GM21367 (cell line): Measurements from ENCODE around the gene MRPL14.
"Not testable (repeated sequence)": the region's sequence is repeated elsewhere in the genome, so short reads cannot be mapped to it uniquely, and the experiment has no call there.

ENCODE experiments used
- ATAC-seq: cut with Tn5 transposase; IDR thresholded peaks from one replicate; pipeline ENCODE4 v1.9.1; 2021; ENCODE audit not compliant: unreplicated experiment

MRPL14 gene

DNA sequence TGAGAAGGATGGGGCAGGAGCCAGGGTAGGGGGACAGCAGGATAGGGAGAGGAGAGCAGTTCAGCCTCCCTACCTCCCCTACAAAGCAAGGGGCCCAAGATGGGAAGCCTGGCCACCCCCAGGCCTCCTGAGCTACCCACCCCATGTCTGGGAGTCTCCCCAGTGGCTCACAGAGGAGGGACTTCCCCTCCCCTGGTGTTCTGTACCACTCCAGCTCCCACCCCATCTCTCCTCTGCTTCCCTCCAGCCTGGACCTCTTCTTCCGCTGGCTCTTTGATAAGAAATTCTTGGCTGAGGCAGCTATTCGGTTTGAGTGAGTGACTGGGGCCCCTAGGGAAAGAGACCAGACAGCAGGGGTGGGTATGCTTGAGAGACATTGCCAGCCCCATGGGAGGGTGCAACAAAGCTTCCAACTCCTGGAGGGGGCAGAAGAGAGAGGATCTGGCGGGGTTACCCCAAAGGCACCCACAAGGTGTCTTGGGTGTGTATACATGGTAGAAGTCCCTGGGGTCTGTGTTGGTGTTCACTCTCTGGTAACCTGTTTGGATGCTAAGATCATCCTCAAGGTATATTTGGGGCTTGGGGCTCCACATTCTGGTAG, 23.2 kb upstream of the MRPL14 start:
- ATAC-seq: no peak

DNA sequence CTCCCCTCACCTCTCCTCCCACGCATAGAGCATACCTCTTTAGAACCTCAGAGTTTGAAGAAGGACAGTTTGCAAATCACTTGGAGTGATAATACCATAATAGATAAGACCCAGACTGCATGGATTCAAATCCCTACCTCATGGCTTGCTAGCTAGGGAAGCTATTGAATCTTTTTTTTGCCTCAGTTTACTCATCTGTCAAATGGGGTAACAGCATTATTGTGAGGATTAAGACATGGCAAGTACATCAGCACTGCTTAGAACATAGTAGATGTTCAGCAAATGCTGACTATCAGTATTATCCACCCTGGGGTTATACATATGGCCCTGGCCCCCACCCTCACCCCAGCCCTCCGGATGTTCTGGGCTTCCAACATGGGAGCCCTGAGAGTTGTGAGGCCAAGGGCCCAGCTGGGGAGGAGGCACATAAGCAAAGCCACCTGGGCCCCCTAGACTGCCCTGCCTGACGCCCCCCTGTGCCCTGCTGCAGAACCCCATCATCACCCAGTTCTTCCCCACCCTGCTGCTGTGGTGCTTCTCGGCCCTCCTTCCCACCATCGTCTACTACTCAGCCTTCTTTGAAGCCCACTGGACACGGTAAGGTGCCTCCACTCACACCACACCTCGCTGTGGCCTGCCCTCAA, 22.2 kb upstream of the MRPL14 start:
- no peak for ATAC-seq

DNA sequence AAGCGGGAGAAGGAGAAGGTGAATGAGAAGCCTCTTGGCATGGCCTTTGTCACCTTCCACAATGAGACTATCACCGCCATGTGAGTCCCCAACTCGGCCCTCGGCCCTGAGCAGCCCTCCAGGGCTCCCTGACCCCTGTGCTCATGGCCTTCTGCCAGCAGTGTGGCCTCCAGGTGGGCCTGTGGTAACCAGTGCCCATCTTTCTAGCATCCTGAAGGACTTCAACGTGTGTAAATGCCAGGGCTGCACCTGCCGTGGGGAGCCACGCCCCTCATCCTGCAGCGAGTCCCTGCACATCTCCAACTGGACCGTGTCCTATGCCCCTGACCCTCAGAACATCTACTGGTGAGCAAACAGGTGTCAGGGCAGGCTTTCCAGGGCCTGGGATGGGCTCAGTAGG, 21.1 kb upstream of the MRPL14 start:
- ATAC-seq: no peak

DNA sequence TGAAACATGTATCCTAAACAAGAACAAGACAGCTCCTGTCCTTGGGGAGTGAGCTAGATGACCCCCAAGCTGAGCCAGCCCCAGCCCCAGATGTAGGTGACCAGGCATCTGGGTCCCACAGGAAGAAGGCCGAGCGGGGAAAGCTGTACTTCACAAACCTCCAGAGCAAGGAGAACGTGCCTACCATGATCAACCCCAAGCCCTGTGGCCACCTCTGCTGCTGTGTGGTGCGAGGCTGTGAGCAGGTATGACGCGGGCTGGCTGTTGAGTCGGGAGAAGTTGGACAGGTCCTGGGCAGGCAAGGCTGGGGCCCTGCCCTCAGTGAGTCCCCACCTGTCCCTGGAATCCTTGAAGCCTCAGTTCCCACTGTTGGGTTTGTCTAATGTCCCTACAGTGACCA, 20.0 kb upstream of the MRPL14 start:
- ATAC-seq: no peak

DNA sequence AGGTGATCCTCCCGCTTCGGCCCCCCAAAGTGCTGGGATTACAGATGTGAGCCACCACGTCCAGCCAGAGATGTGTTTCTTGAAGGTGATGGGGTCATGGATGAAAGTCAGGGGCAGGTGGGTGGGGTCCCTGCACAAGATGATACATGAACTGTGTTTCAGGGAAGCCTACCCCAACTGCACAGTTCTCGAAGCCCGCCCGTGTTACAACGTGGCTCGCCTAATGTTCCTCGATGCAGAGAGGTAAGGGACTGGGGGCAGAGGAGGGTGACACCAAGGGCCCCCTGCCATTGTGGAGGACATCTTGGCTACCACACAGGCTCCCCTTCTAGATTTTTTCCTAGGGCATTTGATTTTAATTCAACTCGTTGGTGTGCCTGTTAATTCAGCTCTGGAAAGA, 19.4 kb upstream of the MRPL14 start:
- ATAC-seq: no peak

DNA sequence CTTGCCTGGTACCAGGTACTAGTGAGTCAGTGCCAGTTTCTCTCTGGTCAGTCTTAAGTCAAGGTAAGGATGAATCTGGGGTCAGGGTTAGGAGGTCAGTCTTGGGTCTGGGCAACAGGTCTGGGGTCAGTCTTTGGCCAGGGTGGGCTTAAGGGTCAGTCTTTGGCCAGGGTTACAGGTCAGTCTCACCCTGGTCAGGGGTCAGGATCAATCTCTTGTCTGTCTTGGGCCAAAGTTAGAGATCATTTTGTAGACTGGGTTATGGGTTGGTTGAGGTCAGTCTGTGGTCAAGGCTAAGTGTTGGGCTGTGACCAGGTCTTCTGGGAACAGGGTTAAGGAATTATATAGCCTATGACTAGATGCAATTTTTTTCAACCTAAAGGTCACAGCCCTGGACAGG, 18.6 kb upstream of the MRPL14 start:
- ATAC-seq: no peak

DNA sequence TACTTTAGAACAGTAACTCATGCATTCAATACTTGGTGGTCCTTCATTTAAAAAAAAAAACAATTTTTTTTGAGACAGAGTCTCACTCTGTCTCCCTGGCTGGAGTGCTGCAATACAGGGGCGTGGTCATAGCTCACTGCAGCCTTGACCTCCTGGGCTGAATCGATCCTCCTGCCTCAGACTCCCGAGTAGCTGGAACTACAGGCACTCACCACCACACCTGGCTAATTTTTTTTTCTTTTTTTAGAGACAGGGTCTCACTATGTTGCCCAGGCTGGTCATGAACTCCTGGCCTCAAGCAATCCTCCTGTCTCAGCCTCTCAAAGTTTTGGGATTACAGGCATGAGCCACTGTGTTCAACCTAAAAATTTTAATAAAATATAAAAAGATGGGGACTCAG, 17.3 kb upstream of the MRPL14 start:
- not testable (repeated sequence) for ATAC-seq

DNA sequence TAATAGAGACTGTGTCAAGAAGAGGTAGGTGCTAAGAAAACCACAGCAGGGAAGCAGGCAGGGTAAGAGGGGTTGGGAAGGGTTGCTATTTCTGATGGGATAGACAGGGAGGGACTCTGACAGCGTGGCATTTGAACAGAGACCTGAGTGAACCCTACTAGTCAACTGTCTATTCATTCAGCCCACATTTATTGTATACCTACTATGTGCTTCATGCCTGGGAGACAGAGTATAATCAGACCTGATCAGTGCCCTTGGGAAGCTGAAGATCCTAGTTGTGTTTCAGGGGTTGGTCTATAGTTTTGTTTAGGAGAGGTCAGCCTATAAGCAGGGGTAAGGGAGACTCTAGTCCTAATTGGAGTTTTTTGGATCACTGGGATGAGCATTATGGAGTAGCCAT, 16.5 kb upstream of the MRPL14 start:
- no peak for ATAC-seq

DNA sequence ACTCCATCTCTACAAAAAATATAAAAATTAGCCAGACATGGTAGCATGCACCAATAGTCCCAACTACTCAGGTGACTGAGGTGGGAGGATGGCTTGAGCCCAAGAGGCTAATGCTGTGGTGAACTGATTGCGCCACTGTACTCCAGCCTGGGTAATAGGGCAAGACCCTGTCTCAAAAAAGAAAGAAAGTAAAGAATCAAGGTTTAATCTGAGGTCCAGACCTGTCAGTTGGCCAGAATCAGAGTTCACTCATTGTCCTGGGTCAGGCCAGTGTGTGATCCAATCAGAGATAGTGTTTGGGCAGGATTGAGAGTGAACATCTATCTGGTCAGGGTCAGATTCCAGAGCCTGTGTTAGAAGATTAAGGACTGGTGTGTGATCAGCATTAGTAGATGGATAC, 15.6 kb upstream of the MRPL14 start:
- no peak for ATAC-seq

DNA sequence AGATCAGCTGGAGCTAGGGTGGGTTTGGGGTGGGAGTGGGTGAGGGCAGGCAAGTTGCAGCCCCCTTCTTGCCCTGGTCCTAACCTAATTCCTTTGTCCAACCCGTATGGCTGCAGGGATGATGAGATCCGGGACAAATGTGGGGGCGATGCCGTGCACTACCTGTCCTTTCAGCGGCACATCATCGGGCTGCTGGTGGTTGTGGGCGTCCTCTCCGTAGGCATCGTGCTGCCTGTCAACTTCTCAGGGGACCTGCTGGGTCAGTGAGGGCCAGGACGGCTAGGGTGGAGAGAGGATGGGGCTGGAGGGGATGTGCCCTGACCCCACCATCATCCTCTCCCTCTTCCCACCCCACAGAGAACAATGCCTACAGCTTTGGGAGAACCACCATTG, 12.1 kb upstream of the MRPL14 start:
- ATAC-seq: no peak

DNA sequence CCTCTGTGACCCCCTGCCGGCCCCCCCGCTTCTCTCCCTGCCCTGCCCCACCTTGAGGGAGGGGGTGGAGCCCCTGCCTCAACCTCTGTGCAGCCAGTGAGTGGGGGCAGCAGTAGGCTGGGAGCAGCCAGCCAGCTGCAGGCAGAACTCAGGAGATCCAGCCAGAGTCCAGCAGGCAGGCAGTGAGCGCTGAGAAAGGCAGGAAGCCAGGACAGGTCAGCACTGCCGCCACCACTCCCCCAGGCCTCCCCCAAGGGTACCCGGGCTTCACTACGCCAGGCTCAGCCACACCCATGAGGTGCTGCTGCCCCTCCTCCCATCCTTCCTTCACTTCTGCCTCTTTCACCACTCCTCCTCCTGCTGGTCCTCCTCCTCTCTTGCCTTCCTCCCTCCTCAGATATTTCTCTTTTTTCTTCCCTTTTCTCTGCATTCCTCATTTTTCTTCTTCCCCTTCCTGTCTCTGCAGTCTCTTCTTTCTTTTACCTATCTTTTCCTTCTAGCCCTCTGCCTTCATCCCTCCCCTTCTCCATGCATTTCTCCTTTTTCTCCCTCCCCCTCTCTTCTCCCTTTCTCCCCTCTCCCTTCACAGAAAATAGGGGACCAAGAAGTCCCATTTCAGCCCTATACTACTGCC, 11.6 kb upstream of the MRPL14 start:
- ATAC-seq: no peak

DNA sequence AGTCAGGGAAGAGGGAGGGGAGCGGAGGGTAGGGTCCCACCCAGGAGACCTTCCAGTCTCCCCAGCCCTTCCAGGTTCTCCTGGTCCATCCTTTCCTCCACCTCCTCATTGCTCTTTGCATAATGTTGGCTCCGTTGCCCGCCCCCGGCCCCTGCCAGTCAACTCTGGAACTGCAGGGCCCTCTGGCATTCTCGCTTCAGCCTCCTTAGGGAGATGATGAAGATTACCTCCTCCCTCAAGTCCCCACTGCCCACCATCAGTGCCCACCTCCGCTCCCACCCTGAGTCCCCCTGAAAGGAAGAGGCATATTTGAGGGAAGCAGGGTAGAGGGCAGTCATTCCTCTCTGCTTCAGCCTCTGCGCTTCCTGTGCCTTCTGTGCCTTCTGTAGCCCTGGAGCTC, 8.6 kb upstream of the MRPL14 start:
- no peak for ATAC-seq

DNA sequence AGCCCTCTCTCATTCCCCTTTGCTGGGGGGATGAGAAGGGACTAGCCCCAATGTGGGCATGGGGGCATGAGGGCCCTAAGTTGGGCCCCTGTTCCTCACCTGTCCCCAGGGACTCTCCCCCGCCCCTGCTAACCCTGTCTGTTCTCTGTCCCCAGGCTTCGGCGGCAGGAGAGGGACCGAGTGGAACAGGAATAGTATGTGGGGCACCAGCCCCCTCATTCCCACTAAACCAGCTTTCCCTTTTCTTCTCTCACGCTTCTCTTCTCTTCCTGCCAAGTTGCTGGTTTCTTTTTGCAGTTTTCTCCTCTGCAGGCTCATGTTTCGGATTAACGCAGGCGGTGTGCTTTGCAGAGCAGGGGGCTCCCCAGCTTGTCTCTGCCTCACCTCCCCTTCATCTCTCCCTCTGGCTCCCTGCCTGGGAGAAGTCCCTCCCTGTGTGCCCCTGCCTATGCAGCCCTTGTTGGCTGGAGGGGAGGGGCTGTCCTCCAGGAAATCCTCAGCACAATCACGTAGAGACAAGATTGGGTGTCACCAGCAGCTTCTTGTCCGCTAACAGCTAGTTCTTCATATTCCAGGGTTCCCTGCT, 8.0 kb upstream of the MRPL14 start:
- ATAC-seq: no peak

DNA sequence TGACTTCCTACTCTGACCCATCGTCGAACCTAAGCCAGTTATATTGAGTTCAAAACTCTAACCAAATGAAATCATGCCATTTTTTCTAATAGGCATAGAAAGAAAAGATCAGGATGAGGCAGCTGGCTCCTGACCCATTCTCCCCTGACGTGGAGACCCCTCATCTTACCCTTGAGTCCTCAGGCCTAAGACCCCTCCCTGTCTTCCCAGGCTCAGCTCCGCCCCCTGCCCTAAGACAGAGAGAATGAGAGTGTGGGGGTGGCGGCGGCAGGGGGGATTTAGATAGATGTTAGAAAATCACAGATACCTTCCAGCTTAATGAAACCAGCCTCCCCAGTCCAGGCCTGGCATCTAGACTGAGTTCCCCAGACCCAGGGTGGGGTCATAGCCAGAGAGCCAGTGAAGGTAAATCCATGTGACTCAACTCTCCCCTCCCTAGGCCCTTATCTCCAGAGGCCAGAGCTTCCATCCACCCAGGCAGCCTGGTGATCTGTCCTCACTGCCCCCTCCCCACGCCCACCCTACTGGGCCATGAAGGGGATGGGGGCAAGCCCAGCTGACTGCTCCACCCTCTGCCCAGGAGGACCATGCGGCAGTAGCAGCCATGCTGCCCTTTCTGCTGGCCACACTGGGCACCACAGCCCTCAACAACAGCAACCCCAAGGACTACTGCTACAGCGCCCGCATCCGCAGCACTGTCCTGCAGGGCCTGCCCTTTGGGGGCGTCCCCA, 6.9 kb upstream of the MRPL14 start:
- no peak for ATAC-seq

DNA sequence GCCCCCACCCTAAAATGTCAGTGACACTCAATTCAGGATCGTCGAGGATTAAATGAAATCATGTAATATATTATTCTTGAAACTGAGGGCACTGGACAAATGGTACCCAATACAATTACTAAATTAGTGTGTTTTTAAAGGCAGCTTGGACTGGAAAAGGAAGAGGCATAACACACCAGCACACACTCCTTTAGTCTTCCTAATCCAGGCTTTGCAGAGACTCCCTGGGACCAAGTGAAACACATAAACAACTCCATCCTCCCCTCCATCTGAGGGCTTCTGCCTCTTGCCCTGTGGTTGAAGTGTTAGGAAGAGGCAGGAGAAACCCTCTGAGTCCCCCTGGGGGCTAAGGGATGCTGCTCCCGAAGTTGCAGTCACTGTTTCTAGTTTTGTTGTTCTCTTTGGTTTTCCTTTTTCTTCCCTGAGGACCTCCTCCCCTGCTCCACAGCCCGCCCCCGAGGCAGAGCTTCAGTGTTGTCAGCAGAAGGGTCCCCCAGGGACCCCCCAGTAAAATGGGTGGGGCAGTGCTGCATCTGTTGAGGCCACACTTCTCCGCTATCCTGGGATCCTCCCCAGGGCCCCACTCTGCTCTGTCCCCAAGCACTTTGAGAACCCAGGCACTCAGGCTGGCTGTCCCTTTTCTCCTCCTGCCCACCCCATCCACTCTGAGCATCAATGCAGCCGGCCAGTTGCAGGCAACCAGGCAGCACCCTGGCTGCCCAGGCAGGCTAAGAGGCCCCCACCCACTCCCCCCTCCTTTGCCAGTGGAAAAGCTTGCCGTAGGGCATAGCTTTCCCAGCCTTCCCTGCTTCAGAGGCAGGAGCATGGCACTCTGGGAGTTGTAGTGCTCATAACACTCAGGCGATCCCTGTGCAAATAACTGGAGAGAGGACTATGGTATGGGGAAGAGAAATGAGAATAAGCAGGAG, 6.0 kb upstream of the MRPL14 start:
- no peak for ATAC-seq

DNA sequence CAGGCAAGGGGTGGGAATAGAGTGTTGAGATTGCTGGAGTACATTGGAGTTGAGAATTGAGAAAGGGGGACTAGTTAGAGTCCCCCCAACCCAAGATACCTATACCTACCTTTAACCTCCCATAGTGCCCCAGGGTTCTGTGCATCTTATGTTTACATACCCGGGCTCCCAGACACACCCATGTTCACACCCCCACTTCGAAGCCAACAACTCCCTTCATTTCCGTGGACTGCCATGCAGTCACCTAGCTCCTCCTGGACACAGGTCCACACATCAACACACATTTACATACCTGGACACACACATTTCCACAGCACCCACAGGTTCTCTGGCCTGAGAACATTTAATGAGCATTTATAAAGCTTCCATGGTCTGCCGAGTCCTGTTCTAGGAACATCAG, 5.2 kb upstream of the MRPL14 start:
- no peak for ATAC-seq

DNA sequence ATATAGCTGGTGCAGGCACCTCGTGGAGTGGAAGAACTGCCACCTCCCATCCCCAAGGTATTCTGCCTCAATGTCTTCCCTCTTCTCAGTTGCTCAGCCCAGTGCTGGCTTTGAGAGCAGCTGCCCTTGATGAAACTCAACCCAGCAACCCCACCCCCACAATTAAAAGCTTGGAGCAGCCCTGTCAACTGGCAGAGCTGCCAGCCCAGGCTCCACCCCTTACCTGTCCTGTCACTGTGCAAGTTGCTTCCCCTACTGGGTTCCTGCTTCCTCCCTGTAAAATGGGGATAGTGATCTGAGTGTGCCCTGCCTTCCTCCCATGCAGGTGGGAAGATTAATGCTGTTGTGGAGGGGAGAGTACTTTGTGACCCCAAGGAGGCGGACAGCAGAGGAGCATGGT, 4.6 kb upstream of the MRPL14 start:
- ATAC-seq: no peak

DNA sequence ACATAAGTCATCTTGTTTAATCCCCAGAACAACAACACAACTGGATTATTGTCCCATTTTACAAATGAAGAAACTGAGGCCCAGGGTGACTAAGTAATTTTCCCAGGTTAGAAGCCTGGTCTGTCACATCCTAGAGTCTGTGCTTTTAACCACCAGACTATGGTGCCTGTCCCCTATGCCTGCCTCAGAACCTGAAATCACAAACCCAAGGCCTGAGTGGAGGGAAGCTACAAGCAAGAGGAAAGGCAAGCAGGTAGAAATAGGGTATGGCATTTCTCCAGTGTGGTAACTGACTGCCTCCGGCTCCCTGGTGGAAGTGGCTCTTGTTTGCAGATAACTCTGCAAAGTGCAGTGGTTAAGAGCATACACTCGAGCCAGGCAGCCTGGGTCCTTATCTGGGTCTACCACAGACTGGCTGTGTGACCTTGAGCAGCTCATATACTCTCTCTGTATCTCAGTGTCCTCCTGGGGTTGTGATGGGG, 2.6 kb upstream of the MRPL14 start:
- ATAC-seq: no peak

DNA sequence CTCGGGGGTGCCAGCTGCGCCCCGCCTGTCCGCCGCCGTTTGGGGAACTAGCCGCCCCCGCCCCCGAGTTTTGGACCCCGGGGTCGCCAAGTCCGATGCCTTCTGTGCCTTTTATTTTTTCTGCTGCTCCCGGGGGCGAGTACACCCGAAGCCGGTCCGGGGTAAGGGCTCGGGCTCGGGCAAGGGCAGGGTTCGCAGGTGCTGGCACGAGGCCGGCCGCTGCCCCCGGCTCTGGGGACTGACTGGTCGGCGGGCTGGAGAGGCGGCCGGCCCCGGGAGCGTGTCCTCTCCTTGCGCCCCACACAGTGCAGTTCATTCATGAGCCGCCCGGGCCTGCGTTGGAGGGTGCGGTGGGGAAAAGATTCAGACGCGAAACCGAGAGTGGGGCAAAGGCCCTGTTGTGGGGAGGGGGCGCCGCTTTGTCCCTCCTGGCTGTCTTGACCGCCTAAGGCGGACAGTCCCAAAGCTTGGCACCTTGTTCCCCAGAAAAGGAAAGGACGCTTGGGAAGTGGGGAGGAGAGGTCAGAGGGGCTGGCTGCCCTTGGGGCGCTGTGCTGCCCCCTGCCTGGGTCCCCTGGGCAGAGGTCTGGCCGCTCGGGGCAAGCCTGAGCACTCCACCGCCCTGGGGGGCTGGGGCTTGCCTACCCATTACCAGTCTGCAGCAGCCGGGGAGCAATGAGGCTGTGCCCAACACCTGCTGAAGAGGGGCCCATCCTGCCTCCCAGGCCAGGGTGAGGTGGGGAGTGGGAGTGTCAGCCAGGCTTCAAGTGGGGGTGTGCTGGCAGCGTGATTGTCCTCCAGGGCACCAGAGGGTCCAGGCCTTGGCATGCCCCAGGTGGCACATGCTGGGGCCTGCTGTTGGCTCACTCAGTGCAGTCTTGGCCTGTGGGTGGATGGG, 1.0 kb upstream of the MRPL14 start:
- no peak for ATAC-seq
